ENCODE data around the gene SCN8A. TPM values are rescaled to one million over a fixed set of nuclear protein-coding genes. Genes with fewer than 3 reads are reported as not detected.

SCN8A gene
- total RNA-seq, 2 experiments from 2014 or later, result 0.52 to 0.67 TPM

DNA sequence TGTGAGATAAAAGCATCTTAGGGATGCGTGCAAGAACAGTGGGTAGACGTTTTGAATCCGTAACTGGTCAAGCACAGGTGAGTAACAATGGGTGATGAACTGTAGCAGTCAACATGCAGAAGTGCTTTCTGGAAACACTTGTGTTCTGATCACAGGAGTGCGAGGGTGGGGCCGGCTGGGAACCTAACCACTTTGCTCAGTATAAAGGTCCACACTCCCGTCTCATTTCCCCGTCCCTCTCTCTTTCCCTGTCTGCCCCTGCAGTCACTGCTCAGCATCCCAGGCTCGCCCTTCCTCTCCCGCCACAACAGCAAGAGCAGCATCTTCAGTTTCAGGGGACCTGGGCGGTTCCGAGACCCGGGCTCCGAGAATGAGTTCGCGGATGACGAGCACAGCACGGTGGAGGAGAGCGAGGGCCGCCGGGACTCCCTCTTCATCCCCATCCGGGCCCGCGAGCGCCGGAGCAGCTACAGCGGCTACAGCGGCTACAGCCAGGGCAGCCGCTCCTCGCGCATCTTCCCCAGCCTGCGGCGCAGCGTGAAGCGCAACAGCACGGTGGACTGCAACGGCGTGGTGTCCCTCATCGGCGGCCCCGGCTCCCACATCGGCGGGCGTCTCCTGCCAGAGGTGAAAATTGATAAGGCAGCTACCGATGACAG, 130.4 kb downstream of the SCN8A start:
- H3K4me1 Mint-ChIP-seq, result peaks cover 4% of the 10 kb centered on the region
- H3K27me3 Mint-ChIP-seq, result peaks cover 34% of the 10 kb centered on the region
- no peak overlapping the region for H3K27ac Mint-ChIP-seq
- CTCF ChIA-PET, result no interaction called here
- DNase-seq, result peak; percentile 39
- H3K4me3 Mint-ChIP-seq, result no peak overlapping the region
- no peaks in the 10 kb centered on the region for H3K9me3 Mint-ChIP-seq
- H3K36me3 Mint-ChIP-seq (ENCODE audit: low read depth), result no peaks in the 10 kb centered on the region
- POLR2A ChIA-PET, result no interaction called here

DNA sequence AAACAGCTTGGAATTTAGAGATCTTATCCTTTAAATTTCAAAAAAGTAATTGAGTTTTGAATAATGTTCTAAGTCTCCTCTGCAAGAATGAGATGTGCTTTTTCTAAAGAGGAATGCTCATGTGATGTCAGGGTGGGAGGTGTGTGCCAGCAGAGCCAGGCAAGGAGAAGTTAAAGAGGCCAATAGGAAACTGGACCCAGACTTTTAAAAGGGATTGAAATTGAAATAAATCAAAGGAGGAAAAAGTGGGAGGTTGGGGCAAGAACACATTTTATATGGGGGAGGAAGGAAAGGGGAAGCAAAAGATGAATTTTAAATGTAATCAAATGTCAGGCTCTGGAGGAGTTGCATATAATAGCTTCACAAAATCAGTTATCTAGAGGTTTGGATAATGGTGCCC, 131.4 kb downstream of the SCN8A start:
- ChIA-PET POLR2A (no interaction called here), CTCF (no interaction called here)
- no peak for DNase-seq
- Mint-ChIP-seq H3K9me3 (no peaks in the 10 kb centered on the region), H3K4me1 (peaks cover 4% of the 10 kb centered on the region), H3K27me3 (peaks cover 41% of the 10 kb centered on the region), H3K4me3 (no peak overlapping the region), H3K36me3 (ENCODE audit: low read depth) (no peaks in the 10 kb centered on the region), H3K27ac (no peak overlapping the region)

DNA sequence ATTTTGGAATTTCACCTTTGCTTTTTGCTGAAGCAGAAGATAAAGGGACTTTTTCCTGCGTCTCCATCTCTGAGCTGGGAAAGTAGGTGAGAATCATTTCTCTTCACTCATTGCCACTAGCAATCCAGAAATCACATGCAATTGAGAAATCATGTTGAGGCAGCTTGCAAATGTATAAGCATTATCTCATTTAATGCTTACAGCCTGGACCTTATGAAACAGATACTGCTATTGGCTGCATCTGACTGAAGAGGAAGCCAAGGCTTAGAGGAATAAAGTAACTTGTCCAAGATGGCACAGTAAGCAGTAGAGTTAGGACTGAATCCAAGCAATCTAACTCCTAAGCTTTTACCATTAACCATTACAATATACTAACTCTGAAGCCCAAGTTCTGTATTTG, 135.1 kb downstream of the SCN8A start:
- POLR2A ChIA-PET, result no interaction called here
- H3K4me1 Mint-ChIP-seq, result peaks cover 4% of the 10 kb centered on the region
- H3K4me3 Mint-ChIP-seq, result no peak overlapping the region
- no peaks in the 10 kb centered on the region for H3K9me3 Mint-ChIP-seq
- CTCF ChIA-PET, result interaction anchor here (0.6 kb wide), 1 partner anchor 299 kb away, joined by 3 read pairs; no protein-coding TSS in a partner anchor
- DNase-seq, result no peak
- H3K36me3 Mint-ChIP-seq (ENCODE audit: low read depth), result no peaks in the 10 kb centered on the region
- peaks cover 52% of the 10 kb centered on the region for H3K27me3 Mint-ChIP-seq
- no peak overlapping the region for H3K27ac Mint-ChIP-seq

DNA sequence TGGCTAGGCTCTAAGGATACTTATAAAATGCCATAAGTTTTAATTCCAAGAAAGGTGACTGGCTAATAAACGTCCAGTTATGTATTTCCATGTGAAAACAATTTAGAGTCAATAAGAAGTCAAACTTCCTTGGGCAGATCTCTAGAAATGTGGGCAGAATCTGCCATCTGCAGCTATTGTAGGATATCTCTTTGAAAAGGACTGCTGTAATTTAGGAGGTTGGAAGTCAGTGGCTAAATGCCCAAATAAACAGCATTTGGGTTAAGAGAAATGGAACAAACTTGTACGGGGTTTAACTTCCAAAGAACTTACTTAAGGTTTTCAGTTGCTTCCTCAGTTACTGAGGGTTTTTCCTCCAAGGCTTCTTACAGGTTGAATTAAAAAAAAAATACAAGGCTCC, 135.9 kb downstream of the SCN8A start:
- no peak for DNase-seq
- Mint-ChIP-seq H3K4me3 (no peak overlapping the region), H3K4me1 (peaks cover 2% of the 10 kb centered on the region), H3K9me3 (no peaks in the 10 kb centered on the region), H3K36me3 (ENCODE audit: low read depth) (no peaks in the 10 kb centered on the region), H3K27me3 (peaks cover 46% of the 10 kb centered on the region), H3K27ac (no peak overlapping the region)
- CTCF ChIA-PET, result no interaction called here
- POLR2A ChIA-PET, result no interaction called here

DNA sequence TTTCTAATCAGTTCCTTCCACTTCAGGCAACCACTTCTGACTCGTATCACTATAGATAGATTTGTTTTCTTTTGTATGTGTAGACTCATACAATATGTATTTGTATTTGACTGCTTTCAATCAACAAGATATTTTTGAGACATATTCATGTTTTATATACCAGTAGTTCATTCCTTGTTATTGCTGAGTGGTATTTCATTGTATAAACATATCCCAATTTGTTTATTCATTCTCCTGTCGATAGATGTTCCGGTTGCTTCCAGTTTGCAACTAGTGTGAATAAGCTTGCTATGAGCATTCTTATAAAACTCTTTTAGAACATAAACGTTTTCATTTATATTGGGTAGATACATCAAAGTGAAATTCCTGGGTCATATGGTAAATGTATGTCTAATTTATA, 138.3 kb downstream of the SCN8A start:
- no peak for DNase-seq
- Mint-ChIP-seq H3K36me3 (ENCODE audit: low read depth) (no peaks in the 10 kb centered on the region), H3K4me3 (no peak overlapping the region), H3K27ac (no peak overlapping the region), H3K9me3 (no peaks in the 10 kb centered on the region), H3K27me3 (peaks cover 45% of the 10 kb centered on the region), H3K4me1 (no peaks in the 10 kb centered on the region)
- ChIA-PET CTCF (no interaction called here), POLR2A (no interaction called here)

DNA sequence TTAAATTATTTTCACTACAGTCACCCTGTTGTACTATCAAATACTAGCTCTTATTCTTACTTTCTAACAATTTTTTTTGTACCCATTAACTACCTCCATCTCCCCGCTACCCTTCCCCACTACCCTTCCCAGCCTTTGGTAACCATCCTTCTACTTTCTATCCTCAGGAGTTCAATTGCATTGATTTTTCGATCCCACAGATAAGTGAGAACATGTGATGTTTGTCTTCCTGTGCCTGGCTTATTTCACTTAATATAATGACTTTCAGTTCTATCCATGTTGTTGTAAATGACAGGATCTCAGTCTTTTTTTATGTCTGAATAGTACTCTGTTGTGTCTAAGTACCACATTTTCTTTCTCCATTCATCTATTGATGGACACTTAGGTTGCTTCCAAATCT, 139.7 kb downstream of the SCN8A start:
- Mint-ChIP-seq H3K9me3 (no peaks in the 10 kb centered on the region), H3K27me3 (peaks cover 42% of the 10 kb centered on the region), H3K4me1 (no peaks in the 10 kb centered on the region), H3K36me3 (ENCODE audit: low read depth) (no peaks in the 10 kb centered on the region), H3K27ac (no peak overlapping the region), H3K4me3 (no peak overlapping the region)
- DNase-seq, result no peak
- ChIA-PET CTCF (no interaction called here), POLR2A (no interaction called here)

DNA sequence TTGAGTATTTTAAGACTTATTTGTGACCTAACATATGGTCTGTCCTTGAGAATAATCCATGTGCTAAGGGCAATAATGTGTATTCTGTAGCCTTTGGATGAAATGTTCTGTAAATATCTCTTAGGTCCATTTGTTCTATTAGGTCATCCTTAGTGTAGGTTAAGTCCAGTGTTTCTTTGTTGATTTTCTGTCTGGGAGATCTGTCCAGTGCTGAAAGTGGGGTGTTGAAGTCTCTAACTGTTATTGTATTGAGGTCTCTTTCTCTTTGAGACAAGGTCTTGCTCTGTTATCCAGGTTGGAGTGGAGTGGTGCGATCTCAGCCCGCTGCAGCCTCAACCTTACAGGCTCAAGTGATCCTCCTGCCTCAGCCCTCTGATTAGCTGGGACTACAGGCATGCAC, 149.5 kb downstream of the SCN8A start:
- H3K4me3 Mint-ChIP-seq, result no peak overlapping the region
- no peak overlapping the region for H3K27ac Mint-ChIP-seq
- no peaks in the 10 kb centered on the region for H3K4me1 Mint-ChIP-seq
- H3K27me3 Mint-ChIP-seq, result peaks cover 25% of the 10 kb centered on the region
- peaks cover 2% of the 10 kb centered on the region for H3K36me3 Mint-ChIP-seq (ENCODE audit: low read depth)
- ChIA-PET CTCF (no interaction called here), POLR2A (no interaction called here)
- no peak for DNase-seq
- peaks cover 6% of the 10 kb centered on the region for H3K9me3 Mint-ChIP-seq

DNA sequence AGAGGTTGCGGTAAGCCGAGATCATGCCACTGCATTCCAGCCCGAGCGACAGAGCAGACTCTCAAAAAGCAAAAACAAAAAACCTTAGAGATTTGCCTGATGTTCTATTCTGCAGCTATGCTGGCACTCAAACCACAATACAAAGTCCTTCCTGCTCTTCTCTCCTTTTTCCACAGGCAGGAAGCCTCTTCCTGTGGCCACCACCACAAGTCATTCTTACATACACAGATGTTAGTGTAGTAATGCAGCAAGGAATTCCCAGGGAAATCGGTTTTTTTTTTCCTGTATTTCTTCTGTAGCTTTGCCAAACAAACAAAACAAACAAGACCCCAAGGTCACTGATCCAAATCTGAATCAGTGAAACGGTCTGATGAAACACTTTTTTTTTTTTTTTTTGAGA, 153.2 kb downstream of the SCN8A start:
- H3K9me3 Mint-ChIP-seq, result peaks cover 6% of the 10 kb centered on the region
- H3K4me3 Mint-ChIP-seq, result no peak overlapping the region
- H3K27me3 Mint-ChIP-seq, result peaks cover 23% of the 10 kb centered on the region
- ChIA-PET POLR2A (no interaction called here), CTCF (interaction anchor here (0.7 kb wide), 1 partner anchor 88 kb away, joined by 3 read pairs; no protein-coding TSS in a partner anchor)
- H3K27ac Mint-ChIP-seq, result no peak overlapping the region
- no peaks in the 10 kb centered on the region for H3K4me1 Mint-ChIP-seq
- H3K36me3 Mint-ChIP-seq (ENCODE audit: low read depth), result peaks cover 2% of the 10 kb centered on the region
- DNase-seq, result no peak

DNA sequence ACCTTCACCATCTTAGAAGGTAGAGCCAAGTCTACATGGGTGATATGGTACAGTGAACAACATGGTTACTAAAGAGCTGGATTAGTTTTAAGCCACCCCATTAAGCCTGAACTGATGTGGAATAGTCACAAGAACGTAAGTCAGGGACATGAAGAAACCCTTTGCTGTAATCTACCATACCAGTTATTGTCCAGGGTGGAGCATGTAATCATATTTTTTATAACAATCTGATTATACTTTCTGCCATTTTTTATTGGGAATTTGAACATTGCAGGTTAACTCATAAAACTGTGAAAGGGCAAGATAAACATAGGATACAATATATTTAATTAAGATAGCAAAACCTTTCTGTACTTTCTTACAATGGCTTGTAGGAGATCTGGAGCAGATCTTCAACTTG, 153.9 kb downstream of the SCN8A start:
- peaks cover 6% of the 10 kb centered on the region for H3K9me3 Mint-ChIP-seq
- no peak for DNase-seq
- no peak overlapping the region for H3K4me3 Mint-ChIP-seq
- ChIA-PET POLR2A (no interaction called here), CTCF (no interaction called here)
- peaks cover 23% of the 10 kb centered on the region for H3K27me3 Mint-ChIP-seq
- no peaks in the 10 kb centered on the region for H3K4me1 Mint-ChIP-seq
- H3K27ac Mint-ChIP-seq, result no peak overlapping the region
- peaks cover 2% of the 10 kb centered on the region for H3K36me3 Mint-ChIP-seq (ENCODE audit: low read depth)

DNA sequence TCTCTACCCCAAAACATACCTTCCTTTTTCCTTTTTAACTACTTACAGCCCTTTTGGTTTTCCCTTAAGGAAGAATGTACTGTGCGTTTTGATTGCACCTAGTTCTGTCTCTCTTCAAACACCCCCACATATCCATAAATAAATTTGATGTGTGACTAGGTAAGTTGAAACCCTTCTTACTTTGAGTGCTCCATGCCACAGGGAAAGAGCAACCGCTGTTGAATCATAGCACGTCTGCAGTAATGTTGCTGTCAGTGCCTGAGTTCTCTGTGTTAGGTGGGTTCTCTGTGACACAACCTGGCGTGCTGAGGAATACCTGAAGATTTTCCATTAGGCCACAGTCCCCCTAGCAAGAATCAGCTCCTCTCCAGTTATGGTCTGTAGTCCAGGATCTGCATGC, 155.4 kb downstream of the SCN8A start:
- H3K4me3 Mint-ChIP-seq, result no peak overlapping the region
- H3K36me3 Mint-ChIP-seq (ENCODE audit: low read depth), result peaks cover 2% of the 10 kb centered on the region
- H3K4me1 Mint-ChIP-seq, result no peaks in the 10 kb centered on the region
- CTCF ChIA-PET, result interaction anchor here (1.7 kb wide), 1 partner anchor 10 kb away, joined by 4 read pairs; no protein-coding TSS in a partner anchor
- no peak overlapping the region for H3K27ac Mint-ChIP-seq
- POLR2A ChIA-PET, result no interaction called here
- peaks cover 3% of the 10 kb centered on the region for H3K9me3 Mint-ChIP-seq
- DNase-seq, result no peak
- H3K27me3 Mint-ChIP-seq, result peaks cover 16% of the 10 kb centered on the region

DNA sequence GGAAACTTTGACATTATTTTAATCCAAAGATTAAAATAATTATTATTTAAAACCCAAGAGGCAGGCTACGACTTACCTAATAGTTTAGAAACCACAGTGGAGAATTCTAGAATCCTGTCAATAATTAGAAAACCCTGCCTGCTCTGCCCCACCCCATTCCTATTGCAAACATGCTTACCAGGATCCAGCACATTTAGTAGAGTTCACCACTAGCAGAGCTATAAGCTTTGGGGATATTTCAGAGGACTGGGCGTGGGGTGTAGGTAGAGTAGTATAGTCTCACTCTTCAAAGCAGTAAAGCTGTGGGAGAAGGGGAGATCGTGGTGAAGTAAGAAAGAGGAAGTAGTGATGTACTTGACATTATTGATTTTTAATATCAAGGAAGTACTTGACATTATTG, 157.2 kb downstream of the SCN8A start:
- ChIA-PET POLR2A (interaction anchor here (0.6 kb wide), 1 partner anchor 89 kb away, joined by 5 read pairs; no protein-coding TSS in a partner anchor), CTCF (no interaction called here)
- Mint-ChIP-seq H3K36me3 (ENCODE audit: low read depth) (no peaks in the 10 kb centered on the region), H3K27me3 (peaks cover 10% of the 10 kb centered on the region), H3K27ac (no peak overlapping the region), H3K9me3 (peaks cover under 1% of the 10 kb centered on the region), H3K4me3 (no peak overlapping the region), H3K4me1 (no peaks in the 10 kb centered on the region)
- DNase-seq, result no peak

DNA sequence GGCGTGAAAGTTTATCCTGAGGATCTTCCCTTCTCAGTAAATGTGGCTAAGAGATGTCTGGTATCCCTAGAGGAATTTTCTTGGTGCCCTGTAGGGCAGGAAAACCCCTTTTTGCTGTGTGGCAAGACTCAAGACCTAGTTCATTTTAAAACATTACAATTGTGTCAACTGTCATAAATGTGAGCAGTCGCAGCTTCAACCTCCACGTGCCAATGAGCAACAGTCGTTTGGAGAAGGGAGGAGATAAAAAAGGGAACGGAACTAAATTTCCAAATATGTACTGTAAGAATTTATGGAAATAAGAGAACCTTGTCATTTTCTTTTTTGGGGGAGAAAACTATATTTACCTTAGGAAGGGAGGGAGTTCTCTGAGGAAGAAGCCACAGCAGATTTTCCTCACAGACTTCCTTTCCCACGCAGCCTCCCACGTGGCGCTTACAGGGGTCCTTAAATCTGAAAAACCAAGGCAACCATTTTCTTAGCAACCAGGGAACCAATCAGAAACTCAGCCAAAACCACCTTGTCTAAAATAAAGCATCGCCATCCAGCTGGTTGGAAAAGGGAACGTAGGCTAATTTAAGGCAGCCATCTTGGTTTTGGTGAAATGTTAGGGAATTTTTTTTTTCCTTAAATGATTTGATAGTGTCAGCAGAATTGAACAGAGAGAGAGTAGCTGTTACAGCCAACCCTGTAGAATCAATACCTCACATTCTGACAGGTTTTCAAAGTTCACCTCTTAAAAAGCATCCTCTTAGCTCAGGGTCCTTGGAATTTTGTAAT, 158.4 kb downstream of the SCN8A start:
- ChIA-PET CTCF (interaction anchor here (1.8 kb wide), 1 partner anchor 9 kb away, joined by 6 read pairs; no protein-coding TSS in a partner anchor), POLR2A (no interaction called here)
- Mint-ChIP-seq H3K27ac (no peak overlapping the region), H3K9me3 (no peaks in the 10 kb centered on the region), H3K4me3 (no peak overlapping the region), H3K36me3 (ENCODE audit: low read depth) (no peaks in the 10 kb centered on the region), H3K27me3 (peaks cover 13% of the 10 kb centered on the region), H3K4me1 (no peaks in the 10 kb centered on the region)
- DNase-seq, result no peak

DNA sequence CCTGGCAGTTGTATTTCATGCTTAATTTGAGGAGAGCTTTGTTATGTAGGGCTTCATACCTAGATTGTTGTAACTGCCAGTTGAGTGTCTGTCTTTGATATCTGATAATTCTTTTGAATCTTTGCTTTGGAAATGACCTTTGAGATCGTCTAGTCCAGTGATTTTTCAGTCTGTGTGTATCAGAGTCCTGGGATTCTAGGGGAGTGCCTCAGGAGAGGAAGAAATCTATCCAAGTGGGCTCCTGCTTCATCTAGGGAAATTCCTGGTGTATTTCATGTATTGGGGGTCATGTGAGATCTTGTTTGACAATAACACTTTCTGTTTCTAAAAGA, 158.9 kb downstream of the SCN8A start:
- Mint-ChIP-seq H3K9me3 (no peaks in the 10 kb centered on the region), H3K4me1 (no peaks in the 10 kb centered on the region), H3K27me3 (peaks cover 9% of the 10 kb centered on the region), H3K36me3 (ENCODE audit: low read depth) (no peaks in the 10 kb centered on the region), H3K4me3 (no peak overlapping the region), H3K27ac (no peak overlapping the region)
- CTCF ChIA-PET, result interaction anchor here (1.8 kb wide), 1 partner anchor 8 kb away, joined by 6 read pairs; no protein-coding TSS in a partner anchor
- no peak for DNase-seq
- POLR2A ChIA-PET, result no interaction called here

DNA sequence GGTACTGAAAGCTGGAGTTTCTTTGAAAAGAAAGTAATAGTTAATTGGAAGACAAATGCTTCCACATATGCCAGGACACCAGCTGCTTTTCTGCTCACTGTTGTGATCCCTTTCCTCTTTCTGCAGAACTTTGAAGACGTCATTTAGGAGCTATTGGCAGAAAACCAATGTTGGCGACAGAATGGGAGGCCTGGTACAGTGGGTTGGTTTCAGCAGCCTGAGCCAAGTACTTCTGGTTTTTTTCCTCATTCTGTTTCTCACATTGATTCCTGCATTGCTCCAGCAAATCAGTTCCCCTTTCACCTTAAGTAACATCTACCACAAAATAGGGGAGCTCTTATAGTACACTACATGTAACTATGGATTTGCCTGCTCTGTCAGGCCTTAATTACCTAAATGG, 160.6 kb downstream of the SCN8A start:
- H3K27me3 Mint-ChIP-seq, result peaks cover 9% of the 10 kb centered on the region
- no peak overlapping the region for H3K27ac Mint-ChIP-seq
- ChIA-PET POLR2A (interaction anchor here (0.6 kb wide), 1 partner anchor 38 kb away, joined by 4 read pairs; no protein-coding TSS in a partner anchor), CTCF (no interaction called here)
- H3K36me3 Mint-ChIP-seq (ENCODE audit: low read depth), result no peaks in the 10 kb centered on the region
- no peaks in the 10 kb centered on the region for H3K9me3 Mint-ChIP-seq
- no peak overlapping the region for H3K4me3 Mint-ChIP-seq
- no peak for DNase-seq
- no peaks in the 10 kb centered on the region for H3K4me1 Mint-ChIP-seq

Data from activated CD4-positive, alpha-beta T cell treated with anti-CD3 and anti-CD28 coated beads, Interleukin-2, amount 10 ng/mL, durations not matched to agents 7 days and 5 days (primary cell).